NCI-H128 (cell line): ENCODE measurements around the gene CRACDL.
"Not testable (repeated sequence)": the region's sequence is repeated elsewhere in the genome, so short reads cannot be mapped to it uniquely, and the experiment has no call there.

Experiments
- DNase-seq: peaks from one replicate; lab custom pipeline; 2025; ENCODE audit not compliant: unreplicated experiment; lab: John Stamatoyannopoulos, UW

Gene CRACDL

DNA sequence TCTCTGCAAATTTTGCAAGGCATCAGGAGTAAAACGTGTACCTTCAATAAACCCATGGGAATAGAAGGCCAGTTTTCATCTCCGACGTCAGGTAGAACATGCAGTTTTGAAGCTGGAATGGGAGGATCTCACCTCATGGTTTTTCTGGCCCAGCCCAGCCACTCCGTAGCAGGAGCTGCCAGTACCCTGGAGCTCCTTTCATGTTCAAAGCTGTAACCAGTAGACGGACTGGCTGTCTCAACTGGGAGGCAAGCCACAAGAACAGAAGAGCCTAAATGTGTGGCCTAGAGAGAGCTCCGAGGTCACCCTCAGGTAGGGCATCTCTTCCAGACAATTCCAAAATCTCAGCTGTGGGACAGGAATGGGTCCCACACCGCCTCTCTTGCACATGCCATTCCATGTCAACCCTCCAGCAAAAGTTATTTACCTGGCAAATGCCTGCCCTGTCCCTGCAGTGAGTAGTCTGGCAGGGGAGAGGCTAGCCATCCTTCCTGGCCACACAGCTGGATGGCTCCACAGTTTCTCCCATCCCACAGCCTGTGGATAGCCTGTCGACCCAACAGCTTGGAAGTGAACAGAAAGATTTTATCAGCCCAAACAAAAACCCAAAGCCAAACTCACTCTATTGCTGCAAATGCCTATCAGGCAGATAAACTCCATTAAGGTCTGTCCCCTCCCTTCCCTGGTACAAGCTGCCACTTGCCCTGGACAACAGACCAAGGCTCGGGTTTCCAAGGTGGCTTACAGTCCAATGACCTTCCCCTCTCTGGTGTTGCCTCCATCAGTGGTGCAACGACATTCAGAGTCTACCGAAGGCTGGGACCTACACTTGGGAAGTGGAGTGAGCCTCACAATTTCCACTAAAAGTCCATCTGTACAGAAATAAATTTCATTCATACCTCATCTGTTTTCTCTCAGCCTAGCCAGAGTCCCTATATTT is 27.8 kb downstream of the CRACDL start:
- no peak for DNase-seq

DNA sequence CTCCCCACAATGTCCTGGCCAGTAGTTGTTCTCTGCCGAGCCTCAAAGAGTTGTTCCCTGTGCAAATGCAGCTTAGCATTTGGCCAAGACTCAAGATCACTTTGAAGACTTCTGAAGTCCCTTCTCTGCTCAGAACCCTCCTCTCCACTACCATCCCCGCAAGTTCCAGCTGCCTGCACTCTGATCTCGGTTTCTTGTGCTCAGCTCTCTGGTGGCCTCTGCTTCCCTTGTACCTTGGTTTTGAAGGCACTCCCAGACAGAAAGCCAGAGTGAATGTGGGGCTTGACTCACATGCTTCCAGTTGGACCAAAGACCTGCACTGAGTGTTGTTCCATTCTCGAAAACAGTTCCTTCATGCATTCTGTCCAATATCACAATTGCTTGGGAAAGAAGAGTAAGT is 28.6 kb downstream of the CRACDL start:
- no peak for DNase-seq

DNA sequence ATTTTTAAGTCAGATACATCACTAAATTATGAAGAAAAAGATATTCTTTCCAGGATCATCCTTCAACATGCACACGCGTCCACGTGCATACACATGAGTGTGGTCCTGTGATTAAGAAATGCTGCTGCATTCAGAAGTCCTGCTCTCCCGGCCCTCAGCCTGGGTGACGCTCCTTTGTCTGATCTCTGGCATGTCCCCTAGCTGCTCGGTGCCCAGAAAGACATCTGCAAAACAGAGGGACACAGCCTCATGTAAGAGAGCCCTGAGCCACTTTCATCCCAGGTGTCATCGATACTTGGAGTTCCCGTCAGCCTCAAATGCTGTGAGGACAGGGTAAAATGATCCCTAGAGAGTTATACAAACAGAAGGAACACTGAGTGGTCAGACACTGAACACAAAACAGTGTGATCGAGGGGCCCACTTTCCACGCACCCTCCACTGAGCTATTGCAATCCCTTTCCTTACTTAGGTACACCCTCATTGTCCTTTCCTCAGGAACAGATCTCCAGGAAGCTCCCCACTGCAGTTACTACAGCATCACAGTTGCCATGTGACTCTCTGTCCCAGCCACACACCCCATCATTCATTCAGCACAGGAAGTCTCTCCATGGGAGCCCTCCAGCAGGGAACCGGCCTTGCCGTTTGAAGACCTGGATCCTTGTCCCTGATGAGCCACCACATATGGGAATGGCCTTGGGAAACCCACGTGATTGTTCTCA is 32.1 kb downstream of the CRACDL start:
- DNase-seq = no peak

DNA sequence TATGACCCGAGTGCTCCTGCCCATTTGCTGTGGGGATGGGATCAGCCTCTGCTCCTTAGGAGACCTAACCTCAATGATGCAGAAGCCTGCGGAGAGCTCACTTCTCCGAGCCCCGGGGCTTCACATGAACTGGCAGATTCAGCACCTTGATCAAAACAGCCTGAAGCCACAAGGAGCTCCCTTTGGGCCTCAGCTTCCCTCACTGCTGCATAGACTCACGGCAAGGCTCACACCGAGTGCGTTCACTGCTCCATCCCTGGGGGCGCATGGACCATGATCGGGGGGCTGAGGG is 33.0 kb downstream of the CRACDL start:
- DNase-seq = no peak

DNA sequence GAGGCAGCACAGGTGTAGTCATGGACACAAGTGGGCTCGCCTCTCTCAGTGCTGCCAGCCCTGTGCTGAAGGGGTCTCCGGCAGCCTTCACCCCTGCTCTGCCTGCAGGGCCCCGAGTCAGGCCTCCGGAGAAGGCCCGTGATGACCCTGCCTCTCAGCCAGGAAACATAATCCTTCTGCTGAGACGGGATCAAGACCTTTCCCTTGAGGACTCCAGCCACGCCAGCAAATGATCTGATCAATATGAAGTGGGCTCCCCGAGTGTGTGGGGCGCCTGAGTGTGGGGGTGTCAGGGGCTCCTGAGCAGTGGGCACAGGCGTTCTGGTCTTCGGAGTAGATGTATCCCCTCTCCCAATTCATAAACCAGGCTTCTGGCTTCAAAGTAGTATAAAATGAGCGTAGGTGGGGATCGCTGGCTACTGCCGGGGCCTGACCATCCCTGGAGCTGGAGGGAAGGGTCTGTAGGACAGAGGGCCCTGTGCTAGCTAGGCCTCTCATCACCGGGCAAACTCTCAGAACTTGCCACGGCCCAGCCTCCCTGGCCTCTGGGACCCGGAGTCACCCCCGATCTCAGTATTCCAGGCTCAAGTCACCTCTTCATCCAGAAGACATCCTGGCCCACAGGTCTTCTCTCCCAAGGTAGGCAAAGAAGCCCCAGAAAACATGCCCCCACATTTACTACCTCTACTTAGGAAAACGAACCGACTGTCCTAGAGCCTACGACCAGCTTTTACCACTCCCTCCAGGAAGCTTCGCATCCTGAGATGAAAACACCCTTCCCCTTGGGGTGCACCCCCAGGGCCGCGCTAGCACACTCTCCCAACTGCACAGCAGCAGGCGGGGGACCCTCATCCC is 33.6 kb downstream of the CRACDL start:
- no peak for DNase-seq

DNA sequence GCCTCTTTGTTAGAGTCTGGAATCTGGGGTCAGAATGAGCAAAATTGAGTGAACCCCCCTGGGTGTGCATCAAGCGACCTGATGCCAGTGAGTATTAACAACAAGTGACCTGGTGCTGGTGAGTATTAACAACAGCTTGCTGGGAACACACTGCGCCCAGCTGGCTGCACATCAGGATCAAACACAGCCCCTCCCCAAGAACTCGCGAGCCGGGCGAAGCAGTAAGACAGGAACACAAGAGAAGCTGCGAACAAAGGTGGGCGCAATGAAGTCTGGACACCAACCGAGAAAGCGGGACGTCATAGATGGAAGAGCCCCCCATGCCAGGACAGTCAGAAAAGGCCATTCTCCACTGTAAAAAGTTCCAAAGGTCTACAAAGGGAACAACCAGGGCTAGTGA is 34.3 kb downstream of the CRACDL start:
- no peak for DNase-seq

DNA sequence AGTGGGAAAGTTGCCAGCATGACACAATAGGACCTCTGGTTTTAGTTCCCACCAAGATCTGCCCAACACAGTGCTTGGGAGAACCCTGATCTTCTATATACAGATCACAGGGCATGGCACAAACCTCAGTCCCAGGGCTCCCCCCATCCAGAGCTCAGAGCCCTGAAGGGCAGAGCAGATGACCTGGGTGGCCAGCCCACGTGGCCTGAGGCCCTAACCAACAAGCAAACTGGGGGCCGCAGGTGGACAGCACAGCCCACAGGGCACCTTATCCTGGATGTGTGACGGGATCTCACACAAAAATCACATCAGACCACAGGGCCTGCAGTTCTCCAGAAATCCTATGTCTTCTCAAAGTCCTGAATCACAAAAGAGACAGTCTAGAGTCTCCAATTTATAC is 34.7 kb downstream of the CRACDL start:
- no peak for DNase-seq

DNA sequence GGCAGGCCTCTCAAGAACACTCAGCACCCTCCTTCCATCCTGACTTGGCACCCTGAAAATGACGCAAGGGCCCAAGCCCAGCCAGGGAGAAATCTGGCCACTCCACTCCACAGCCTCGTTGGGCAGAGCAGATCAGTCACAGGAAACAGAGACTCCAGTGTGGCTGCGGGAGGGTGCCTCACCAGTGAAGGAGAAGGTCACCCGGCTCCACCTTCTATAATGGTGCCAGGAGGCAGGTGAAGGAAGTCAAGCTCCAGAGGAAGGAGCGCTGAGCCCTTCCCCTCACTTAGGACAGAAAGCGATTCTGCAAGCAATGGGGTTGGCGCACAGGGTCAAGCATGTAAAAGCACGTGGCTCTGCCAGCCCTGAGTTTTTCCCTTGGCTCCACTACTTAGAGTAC is 35.3 kb downstream of the CRACDL start:
- DNase-seq = no peak

DNA sequence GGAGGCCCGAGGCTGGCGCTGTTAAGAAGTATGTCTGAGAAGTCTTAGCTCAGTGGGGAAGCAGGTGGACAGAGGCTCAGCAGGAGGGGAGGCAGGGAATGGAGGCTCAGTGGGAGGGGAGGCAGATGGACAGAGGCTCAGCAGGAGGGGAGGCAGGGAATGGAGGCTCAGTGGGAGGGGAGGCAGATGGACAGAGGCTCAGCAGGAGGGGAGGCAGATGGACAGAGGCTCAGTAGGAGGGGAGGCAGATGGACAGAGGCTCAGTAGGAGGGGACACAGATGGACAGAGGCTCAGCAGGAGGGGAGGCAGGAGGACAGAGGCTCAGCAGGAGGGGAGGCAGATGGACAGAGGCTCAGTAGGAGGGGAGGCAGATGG is 36.3 kb downstream of the CRACDL start:
- not testable (repeated sequence) for DNase-seq

DNA sequence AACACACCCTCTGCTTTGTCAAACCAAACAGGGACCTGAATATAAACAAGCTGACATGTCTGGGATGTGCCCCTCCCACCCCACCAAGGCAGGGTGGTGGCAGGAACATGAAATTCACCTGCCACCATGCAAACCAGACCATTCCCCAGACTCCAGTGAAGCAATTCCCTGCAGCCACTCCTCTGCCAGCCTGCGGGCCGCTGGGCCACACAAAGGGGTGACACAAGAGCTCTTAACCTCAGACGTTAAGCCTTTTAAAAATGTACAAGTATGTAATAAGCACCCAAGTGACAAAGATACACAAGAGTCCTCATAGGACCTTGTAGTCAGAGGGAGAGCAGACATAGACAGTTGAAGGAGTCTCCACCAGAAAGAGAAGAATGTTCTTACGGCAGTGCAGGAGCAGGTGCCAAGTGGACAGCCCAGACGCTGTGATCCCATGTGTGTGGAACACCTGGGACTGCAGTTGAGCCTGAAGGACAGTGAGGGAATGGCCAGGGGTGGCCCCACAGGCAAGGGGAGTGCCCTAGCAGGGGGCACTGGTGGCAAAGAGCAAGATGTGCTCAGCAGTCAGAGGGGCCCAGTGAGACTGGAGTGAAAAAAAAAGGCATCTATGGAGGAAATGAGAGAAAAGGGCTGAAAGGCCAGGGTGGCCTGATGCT is 36.9 kb downstream of the CRACDL start:
- DNase-seq = no peak

DNA sequence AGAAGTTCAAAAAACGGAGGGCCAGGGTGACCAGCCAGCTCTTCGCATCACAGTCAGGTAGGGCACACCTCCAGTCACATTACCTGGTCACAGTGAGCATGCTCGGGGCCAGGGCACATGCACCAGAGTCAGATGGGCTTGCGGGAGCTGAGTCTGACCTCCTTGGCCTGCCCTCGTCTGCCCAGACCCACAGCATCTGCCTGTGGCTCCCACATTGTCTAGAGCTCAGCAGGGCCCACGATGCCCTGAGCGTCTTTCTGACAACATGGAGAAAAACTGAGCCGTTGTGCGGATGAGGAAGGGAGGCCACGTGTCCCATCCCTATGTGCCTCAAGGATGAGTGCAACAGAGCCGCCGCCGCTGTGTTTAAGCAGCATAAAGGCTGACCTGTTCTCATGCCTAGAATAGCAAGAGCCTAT is 37.6 kb downstream of the CRACDL start:
- DNase-seq = no peak

DNA sequence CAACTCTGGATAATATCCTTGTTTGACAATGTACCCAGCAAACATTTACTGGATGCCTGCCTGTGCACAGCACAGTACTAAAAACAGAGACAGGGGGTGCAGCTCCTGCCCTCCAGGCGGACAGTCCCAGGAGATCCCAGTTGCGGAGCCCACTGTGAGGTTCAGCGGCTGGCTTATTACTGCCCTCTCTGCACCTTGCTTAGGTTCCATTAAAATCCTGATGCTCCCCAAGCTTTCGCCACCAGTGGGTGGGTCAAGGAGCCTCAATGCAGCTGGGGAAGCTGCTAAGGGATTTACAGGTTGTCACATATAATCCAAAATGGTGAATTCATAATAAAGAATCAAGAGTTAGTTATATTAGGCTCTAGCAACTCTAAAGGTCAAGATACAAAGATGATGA is 38.3 kb downstream of the CRACDL start:
- no peak for DNase-seq

DNA sequence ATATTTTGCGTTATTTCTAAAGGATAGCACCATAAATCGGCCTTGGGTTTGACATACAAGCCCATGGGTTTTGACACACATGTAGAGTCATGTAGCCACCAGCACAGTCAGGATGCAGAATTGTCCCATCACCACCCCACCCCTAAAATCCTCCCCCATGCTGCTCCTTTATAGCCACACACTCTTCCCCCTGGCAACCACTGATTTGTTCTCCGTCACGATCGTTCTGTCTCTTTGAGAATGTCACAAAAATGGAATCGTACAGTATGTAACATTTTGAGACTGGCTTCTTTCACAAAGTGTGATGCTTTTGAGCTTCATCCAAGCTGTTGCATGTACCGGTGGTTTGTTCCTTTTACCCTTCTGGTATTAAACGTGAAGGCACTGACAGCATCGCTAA is 39.1 kb downstream of the CRACDL start:
- no peak for DNase-seq

DNA sequence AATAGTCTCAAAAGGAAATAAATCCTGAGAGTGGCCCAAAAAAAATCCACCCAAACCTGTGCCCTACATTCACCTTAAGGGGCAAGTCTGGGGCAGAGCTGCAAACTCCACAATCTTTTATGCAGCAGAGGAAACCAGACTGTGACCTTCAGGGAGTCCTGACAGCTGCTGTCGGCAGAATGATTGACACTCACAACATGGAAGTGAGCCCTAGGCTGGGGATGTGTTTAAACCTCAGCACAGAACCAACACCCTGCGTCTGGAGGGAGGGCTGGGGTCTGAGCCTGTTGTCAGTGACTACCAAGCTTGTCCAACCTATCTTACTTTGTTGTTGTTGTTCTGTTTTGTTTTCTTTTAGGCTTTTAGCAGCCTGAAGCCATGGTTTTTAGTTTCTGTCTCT is 39.6 kb downstream of the CRACDL start:
- no peak for DNase-seq

DNA sequence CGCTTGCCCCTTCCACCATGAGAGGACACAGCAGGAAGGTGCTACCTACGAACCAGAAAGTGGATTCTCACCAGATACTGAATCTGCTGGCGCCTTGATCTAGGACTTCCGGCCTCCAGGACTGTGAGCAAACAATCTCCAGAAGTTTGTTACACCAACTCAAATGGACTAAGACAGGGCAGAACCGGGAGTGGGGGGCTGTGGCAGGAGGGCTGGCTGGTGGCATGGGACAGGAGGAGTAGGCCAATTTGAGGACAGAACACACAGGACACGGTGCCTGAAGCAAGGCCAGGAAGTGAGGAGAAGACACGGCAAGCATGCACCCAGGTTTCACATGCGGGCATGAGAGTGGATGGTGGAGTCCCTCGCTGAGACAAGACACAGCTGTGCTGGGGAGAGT is 40.1 kb downstream of the CRACDL start:
- DNase-seq = no peak

DNA sequence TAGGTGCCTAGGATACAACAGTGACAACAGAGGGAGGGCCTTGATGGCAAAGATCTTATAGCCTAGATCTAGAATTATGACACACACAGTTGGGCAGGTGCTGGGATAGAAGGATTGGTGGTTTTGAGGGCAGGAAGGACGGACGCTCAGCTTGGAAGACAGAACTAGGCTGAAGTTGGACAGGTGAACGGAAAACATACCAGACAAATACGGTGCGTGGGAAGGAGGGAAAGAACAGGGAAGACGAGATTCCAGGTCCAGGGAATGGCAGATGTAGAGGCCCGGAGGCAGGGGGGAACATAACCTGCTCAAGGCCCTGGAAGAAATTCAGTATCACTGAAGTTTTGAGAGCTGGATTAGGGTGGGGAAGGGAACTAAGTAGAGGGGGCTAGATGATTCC is 40.8 kb downstream of the CRACDL start:
- no peak for DNase-seq

DNA sequence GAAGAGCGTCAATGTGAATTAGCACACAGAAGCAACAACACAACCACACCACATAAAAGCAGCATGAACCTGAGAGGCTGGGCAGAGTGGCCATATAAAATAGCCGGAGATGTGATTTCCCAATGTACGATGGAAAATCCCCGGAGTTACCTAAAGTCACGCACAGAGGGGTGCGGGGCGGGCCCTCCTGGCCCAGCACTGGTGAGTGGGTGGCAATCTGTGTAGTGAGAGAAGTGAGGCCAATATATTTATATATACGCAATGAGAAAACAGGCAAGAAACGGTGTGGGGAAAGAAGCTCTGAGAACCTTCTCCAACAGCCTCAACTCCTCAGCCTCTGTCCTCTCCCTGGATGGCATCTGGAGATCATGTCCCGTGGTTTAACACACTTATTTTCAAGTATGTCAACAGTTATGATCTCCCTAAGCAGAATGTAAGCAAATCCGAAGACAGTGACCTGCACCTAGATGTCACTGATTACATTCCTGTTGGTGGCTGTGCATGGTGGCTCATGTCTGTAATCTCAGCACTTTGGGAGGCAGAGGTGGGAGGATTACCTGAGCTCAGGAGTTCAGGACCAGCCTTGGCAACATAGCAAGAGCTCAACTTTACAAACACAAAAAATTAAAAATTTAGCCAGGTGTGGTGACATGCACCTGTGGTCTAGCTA is 41.6 kb downstream of the CRACDL start:
- DNase-seq = no peak

DNA sequence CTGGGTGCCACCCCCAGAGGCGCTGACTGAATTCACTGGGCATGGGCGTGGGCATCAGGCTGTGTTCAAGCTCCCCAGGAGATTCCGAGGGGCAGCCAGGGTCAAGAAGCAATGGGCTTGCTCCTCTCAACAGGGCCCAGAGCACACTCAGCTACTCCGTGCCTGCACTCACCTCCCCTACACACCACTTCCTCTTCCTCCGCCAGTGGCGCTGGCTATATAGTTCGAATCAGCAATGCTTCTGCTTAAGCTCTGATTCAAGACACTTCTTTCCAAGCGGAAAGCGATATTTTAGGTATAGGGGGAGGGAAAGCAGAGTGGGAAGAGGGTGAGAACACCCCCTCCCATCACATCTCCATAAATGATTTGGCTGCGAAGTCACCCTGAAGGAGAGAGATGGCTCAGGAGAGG is 42.1 kb downstream of the CRACDL start:
- no peak for DNase-seq

DNA sequence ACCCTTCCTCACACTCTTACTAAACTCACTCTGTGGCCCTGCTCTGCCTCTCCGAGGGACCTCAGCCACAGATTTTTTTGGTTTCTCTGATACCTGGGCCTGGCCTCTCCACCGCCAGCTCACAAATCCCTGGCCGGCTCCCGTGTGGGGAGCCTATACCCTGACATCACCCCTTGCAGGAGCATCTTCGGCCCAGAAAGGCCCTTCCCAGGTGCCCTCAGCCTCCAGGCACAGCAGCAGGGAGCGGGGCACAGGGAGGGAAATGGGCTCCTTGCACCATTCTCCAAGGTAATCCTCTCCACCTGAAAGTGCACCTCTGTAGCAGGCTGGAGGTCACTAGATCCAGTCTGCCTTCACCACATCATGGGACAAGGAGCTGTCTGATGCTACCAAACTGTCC is 43.2 kb downstream of the CRACDL start:
- DNase-seq = no peak

DNA sequence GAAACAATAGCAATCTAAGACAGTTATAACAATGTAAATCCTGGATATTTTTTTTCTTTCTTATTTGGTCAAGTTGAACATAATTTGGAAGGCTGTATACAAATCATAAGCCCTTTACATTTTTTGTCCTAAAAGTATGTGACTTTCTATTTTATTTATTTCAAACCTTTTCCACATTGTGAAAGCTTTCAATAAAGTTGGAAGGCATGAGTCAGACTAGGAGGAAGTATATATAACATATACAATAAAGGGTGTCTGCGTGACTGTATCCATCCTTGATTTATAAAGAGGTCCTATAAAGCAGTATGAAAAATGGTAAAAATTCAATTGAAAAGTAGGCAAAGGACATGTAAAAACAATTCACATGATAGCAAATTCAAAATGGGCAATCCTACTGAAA is 44.4 kb downstream of the CRACDL start:
- DNase-seq = no peak
